Measurements from ENCODE around the gene OSTM1. TPM values are rescaled to one million over a fixed set of nuclear protein-coding genes. Genes with fewer than 3 reads are reported as not detected.
A peak's percentile ranks its signal among the peaks of the same experiment; 100 is the strongest.

OSTM1 gene, protein sequence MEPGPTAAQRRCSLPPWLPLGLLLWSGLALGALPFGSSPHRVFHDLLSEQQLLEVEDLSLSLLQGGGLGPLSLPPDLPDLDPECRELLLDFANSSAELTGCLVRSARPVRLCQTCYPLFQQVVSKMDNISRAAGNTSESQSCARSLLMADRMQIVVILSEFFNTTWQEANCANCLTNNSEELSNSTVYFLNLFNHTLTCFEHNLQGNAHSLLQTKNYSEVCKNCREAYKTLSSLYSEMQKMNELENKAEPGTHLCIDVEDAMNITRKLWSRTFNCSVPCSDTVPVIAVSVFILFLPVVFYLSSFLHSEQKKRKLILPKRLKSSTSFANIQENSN
- polyA plus RNA-seq (21.9 to 71.3 TPM (median 51.0 TPM) in 3 replicates), polyA minus RNA-seq (21.5 to 37.4 TPM (median 37.2 TPM) in 3 replicates)
- 21.5 TPM for polyA plus RNA-seq (2011; ENCODE audit: low read depth)
- polyA plus RNA-seq (2011; cell fraction: cytosol; rRNA removed): 13.7 and 37.9 TPM in 2 replicates
- 49.0 and 65.5 TPM in 2 replicates for polyA plus RNA-seq (2011; cell fraction: nucleus; rRNA removed)
- 27.8 and 58.1 TPM in 2 replicates for polyA plus RNA-seq (2012; ENCODE audit: low replicate concordance)
- 82.9 TPM for polyA minus RNA-seq (2011; cell fraction: cytosol; rRNA and poly(A)+ RNA removed)
- 44.7 and 123 TPM in 2 replicates for polyA minus RNA-seq (2011; cell fraction: nucleus; rRNA and poly(A)+ RNA removed)

GRCh38 chr6:108074359-108075144 is at the start of gene OSTM1:
Gene OSTM1 (minus strand): TSS chr6:108074741. CDS start chr6:108074651, 90 bp downstream.
- H3K27ac ChIP-seq (ENCODE audit: control insufficient read depth, insufficient read depth, low read length): peak within 1 kb of the TSS; percentile 85
- DNase-seq (ENCODE audit: low read depth, low spot score): no peak

GRCh38 chr6:108123946-108124345 is 49.4 kb upstream of the OSTM1 start:
- peaks cover under 1% of the 10 kb centered on the region for H3K4me1 ChIP-seq (ENCODE audit: control insufficient read depth, extremely low read depth, insufficient read depth, low read length)
- H4K20me1 ChIP-seq (ENCODE audit: control insufficient read depth, extremely low read depth, insufficient read depth, low read length): no peaks in the 10 kb centered on the region
- TF ChIP-seq EZH2 (IDR thresholded peaks at IDR 0.05; ENCODE audit: low read length): no peak
- TF ChIP-seq, protein P1, sequence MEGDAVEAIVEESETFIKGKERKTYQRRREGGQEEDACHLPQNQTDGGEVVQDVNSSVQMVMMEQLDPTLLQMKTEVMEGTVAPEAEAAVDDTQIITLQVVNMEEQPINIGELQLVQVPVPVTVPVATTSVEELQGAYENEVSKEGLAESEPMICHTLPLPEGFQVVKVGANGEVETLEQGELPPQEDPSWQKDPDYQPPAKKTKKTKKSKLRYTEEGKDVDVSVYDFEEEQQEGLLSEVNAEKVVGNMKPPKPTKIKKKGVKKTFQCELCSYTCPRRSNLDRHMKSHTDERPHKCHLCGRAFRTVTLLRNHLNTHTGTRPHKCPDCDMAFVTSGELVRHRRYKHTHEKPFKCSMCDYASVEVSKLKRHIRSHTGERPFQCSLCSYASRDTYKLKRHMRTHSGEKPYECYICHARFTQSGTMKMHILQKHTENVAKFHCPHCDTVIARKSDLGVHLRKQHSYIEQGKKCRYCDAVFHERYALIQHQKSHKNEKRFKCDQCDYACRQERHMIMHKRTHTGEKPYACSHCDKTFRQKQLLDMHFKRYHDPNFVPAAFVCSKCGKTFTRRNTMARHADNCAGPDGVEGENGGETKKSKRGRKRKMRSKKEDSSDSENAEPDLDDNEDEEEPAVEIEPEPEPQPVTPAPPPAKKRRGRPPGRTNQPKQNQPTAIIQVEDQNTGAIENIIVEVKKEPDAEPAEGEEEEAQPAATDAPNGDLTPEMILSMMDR (optimal IDR thresholded peaks at IDR 0.05 in 1 of 3, IDR thresholded peaks at IDR 0.05 in 1 of 3, conservative IDR thresholded peaks at IDR 0.05 in 1 of 3; ENCODE audit: extremely low read depth in 1 of 3, insufficient read depth in 2 of 3, low read length in 3 of 3): no peak
- no peak overlapping the region for H2AFZ ChIP-seq (ENCODE audit: control insufficient read depth, low read length)
- no peak overlapping the region for H3K4me2 ChIP-seq (ENCODE audit: control insufficient read depth, extremely low read depth, insufficient read depth, low read depth, low read length)
- no peaks in the 10 kb centered on the region for H3K79me2 ChIP-seq (ENCODE audit: control insufficient read depth, insufficient read depth, low read length)
- FAIRE-seq (no peak), DNase-seq (ENCODE audit: low read depth, low spot score) (no peak)
- H3K27me3 ChIP-seq (ENCODE audit: control insufficient read depth, extremely low read depth, insufficient read depth, low read length): peaks cover 61% of the 10 kb centered on the region
- H3K9ac ChIP-seq (ENCODE audit: control insufficient read depth, extremely low read depth, insufficient read depth, low read length): no peak overlapping the region
- no peak overlapping the region for H3K4me3 ChIP-seq (ENCODE audit: control insufficient read depth in 2 of 3, extremely low read depth in 1 of 3, insufficient read depth in 2 of 3, low read depth in 1 of 3, low read length in 3 of 3)
- H3K36me3 ChIP-seq (ENCODE audit: control insufficient read depth in 2 of 2, extremely low read depth in 1 of 2, insufficient read depth in 2 of 2, low read length in 2 of 2): no peaks in the 10 kb centered on the region
- H3K9me1 ChIP-seq (ENCODE audit: control insufficient read depth, extremely low read depth, insufficient read depth, low read length): no peaks in the 10 kb centered on the region
- dilution Hi-C loops (cut with MboI; ENCODE audit: extremely low pct_ligation_motif_present, low sequenced_read_pairs): no loop called here
- H3K9me3 ChIP-seq (ENCODE audit: control insufficient read depth, low read depth, low read length): no peaks in the 10 kb centered on the region
- H3K27ac ChIP-seq (ENCODE audit: control insufficient read depth, insufficient read depth, low read length): no peak overlapping the region

More at GRCh38 chr6:108074359-108075144, at the start of gene OSTM1:
- no peak for FAIRE-seq
- dilution Hi-C loops (cut with MboI; ENCODE audit: extremely low pct_ligation_motif_present, low sequenced_read_pairs): no loop called here
- Histone ChIP-seq H4K20me1 (ENCODE audit: control insufficient read depth, extremely low read depth, insufficient read depth, low read length) (no peaks in the 10 kb centered on the region), H3K36me3 (ENCODE audit: control insufficient read depth in 2 of 2, extremely low read depth in 1 of 2, insufficient read depth in 2 of 2, low read length in 2 of 2) (no peaks in the 10 kb centered on the region), H3K4me1 (ENCODE audit: control insufficient read depth, extremely low read depth, insufficient read depth, low read length) (peaks cover 13% of the 10 kb centered on the region), H3K27me3 (ENCODE audit: control insufficient read depth, extremely low read depth, insufficient read depth, low read length) (no peaks in the 10 kb centered on the region), H3K4me2 (ENCODE audit: control insufficient read depth, extremely low read depth, insufficient read depth, low read depth, low read length) (peak within 1 kb of the TSS; percentile 95), H3K9me3 (ENCODE audit: control insufficient read depth, low read depth, low read length) (no peaks in the 10 kb centered on the region), H3K9ac (ENCODE audit: control insufficient read depth, extremely low read depth, insufficient read depth, low read length) (peak within 1 kb of the TSS; percentile 95), H3K9me1 (ENCODE audit: control insufficient read depth, extremely low read depth, insufficient read depth, low read length) (no peaks in the 10 kb centered on the region), H3K4me3 (ENCODE audit: control insufficient read depth in 2 of 3, extremely low read depth in 1 of 3, insufficient read depth in 2 of 3, low read depth in 1 of 3, low read length in 3 of 3) (peak within 1 kb of the TSS; percentile 96 to 100 (median 98)), H3K79me2 (ENCODE audit: control insufficient read depth, insufficient read depth, low read length) (peaks cover 24% of the 10 kb centered on the region), H2AFZ (ENCODE audit: control insufficient read depth, low read length) (peak within 1 kb of the TSS; percentile 97)
- no peak for TF ChIP-seq EZH2 (IDR thresholded peaks at IDR 0.05; ENCODE audit: low read length)
- TF ChIP-seq, protein P1 (optimal IDR thresholded peaks at IDR 0.05 in 1 of 3, IDR thresholded peaks at IDR 0.05 in 1 of 3, conservative IDR thresholded peaks at IDR 0.05 in 1 of 3; ENCODE audit: extremely low read depth in 1 of 3, insufficient read depth in 2 of 3, low read length in 3 of 3): no peak

Data from keratinocyte (primary cell).